Gastroesophageal sphincter (tissue), 4 donors: ENCODE measurements around the gene LIMS2. TPM values are rescaled to one million over a fixed set of nuclear protein-coding genes. Genes with fewer than 3 reads are reported as not detected.

ENCODE experiments used
- ATAC-seq: fragments of 150-250 bp; one replicate; pipeline ENCODE4 v1.9.1; 2016; ENCODE audit warnings: mild to moderate bottlenecking, moderate library complexity
- H3K27ac ChIP-seq, 4 donors: fragments of 200-600 bp; sonication (generic) in 3 of 4; 1 replicate in 3 of 4; 2 replicates in 1 of 4; pipeline ENCODE4 v1.5.1; 2016 to 2019
- H3K27me3 ChIP-seq: fragments of 200-600 bp; sonication (generic); one replicate; pipeline ENCODE4 v1.5.1; 2019
- H3K36me3 ChIP-seq, 2 donors: fragments of 200-600 bp; sonication (generic); one replicate each; pipeline ENCODE4 v1.5.1; 2019; ENCODE audit warnings: control low read depth in 1 of 2
- H3K4me1 ChIP-seq, 3 donors: fragments of 200-600 bp; sonication (generic); 1 replicate in 2 of 3; 2 replicates in 1 of 3; pipeline ENCODE4 v1.5.1; 2016 to 2019; ENCODE audit warnings: control low read depth in 2 of 3
- H3K4me3 ChIP-seq, 2 donors: fragments of 200-600 bp; sonication (generic); one replicate each; pipeline ENCODE4 v1.5.1; 2019; ENCODE audit warnings: mild to moderate bottlenecking in 1 of 2, moderate library complexity in 1 of 2
- H3K9me3 ChIP-seq, 3 donors: fragments of 200-600 bp; sonication (generic); one replicate each; pipeline ENCODE4 v1.5.1; 2017 to 2019; ENCODE audit warnings: control low read depth in 2 of 3
- EP300 ChIP-seq: sonication (generic); formaldehyde crosslinking; IDR thresholded peaks from one replicate; pipeline ENCODE4 v1.6.1; 2017; ENCODE audit warnings: antibody characterized with exemption, mild to moderate bottlenecking
- POLR2A ChIP-seq, 2 donors: fragments of 450-650 bp; IDR thresholded peaks; one replicate each; pipeline ENCODE4 v1.6.1; 2017; ENCODE audit warnings: antibody characterized with exemption in 2 of 2, mild to moderate bottlenecking in 2 of 2, moderate library complexity in 1 of 2
- POLR2AphosphoS5 ChIP-seq: sonication (generic); formaldehyde crosslinking; IDR thresholded peaks from one replicate; pipeline ENCODE4 v1.6.1; 2017; ENCODE audit warnings: antibody characterized with exemption
- WGBS, 2 donors: methylation state at CpG; one replicate each; pipeline ENCODE4 v1.1.5; 2018; ENCODE audit warnings: low coverage in 1 of 2; 5-methylcytosine and 5-hydroxymethylcytosine counted together
- total RNA-seq, 4 donors: library from RNA; depleted of rRNA; stranded (reverse); fragments of >200 nt; gene quantifications; one replicate each; pipeline ENCODE4 v1.1.0, GENCODE V29; 2016
- TF ChIP-seq, protein P1 (sequence below), 4 experiments: fragments of 200-600 bp in 2 of 4; fragments of 450-650 bp in 2 of 4; sonication (generic) in 1 of 4; IDR thresholded peaks; one replicate each; pipeline ENCODE4 v1.5.1; 2017 to 2019; ENCODE audit warnings: antibody characterized with exemption in 4 of 4, mild to moderate bottlenecking in 2 of 4, moderate library complexity in 2 of 4

Gene LIMS2
- total RNA-seq, 4 donors from 2014 or later, result 81.4 to 275 (median 124) TPM

- 87% methylated on average over 8 of the region's 21 CpGs; no CpG with 5 or more reads in 1 of the 2 donors for WGBS, 2 donors
- H3K36me3 ChIP-seq, result no peaks in the 10 kb centered on the region
- H3K27me3 ChIP-seq, result peaks cover 76% of the 10 kb centered on the region
Measured at GRCh38 chr2:127622561-127623387, 52.6 kb downstream of the LIMS2 start.

GRCh38 chr2:127621981-127622431 is 53.3 kb downstream of the LIMS2 start:
- Histone ChIP-seq H3K27me3 (peaks cover 68% of the 10 kb centered on the region), H3K9me3 (no peaks in the 10 kb centered on the region), H3K4me1 (no peaks in the 10 kb centered on the region), H3K36me3 (no peaks in the 10 kb centered on the region), H3K4me3 (no peak overlapping the region), H3K27ac (no peak overlapping the region)
- WGBS, 2 donors, result 89% methylated on average over 4 of the region's 15 CpGs; no CpG with 5 or more reads in 1 of the 2 donors
- TF ChIP-seq POLR2AphosphoS5, result no peak
- no peak for TF ChIP-seq EP300
- no peak for TF ChIP-seq POLR2A (IDR thresholded peaks at IDR 0.05)
- TF ChIP-seq, protein P1, sequence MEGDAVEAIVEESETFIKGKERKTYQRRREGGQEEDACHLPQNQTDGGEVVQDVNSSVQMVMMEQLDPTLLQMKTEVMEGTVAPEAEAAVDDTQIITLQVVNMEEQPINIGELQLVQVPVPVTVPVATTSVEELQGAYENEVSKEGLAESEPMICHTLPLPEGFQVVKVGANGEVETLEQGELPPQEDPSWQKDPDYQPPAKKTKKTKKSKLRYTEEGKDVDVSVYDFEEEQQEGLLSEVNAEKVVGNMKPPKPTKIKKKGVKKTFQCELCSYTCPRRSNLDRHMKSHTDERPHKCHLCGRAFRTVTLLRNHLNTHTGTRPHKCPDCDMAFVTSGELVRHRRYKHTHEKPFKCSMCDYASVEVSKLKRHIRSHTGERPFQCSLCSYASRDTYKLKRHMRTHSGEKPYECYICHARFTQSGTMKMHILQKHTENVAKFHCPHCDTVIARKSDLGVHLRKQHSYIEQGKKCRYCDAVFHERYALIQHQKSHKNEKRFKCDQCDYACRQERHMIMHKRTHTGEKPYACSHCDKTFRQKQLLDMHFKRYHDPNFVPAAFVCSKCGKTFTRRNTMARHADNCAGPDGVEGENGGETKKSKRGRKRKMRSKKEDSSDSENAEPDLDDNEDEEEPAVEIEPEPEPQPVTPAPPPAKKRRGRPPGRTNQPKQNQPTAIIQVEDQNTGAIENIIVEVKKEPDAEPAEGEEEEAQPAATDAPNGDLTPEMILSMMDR (IDR thresholded peaks at IDR 0.05), result no peak
- no peak for ATAC-seq

More at GRCh38 chr2:127622561-127623387, 52.6 kb downstream of the LIMS2 start:
- Histone ChIP-seq H3K27ac (no peak overlapping the region), H3K4me1 (no peaks in the 10 kb centered on the region), H3K4me3 (no peak overlapping the region), H3K9me3 (no peaks in the 10 kb centered on the region)
- TF ChIP-seq, protein P1 (IDR thresholded peaks at IDR 0.05), result no peak
- TF ChIP-seq EP300 (no peak), POLR2A (IDR thresholded peaks at IDR 0.05) (no peak), POLR2AphosphoS5 (no peak)
- ATAC-seq, result no peak

GRCh38 chr2:127620866-127621265 is 54.5 kb downstream of the LIMS2 start:
- Histone ChIP-seq H3K27ac (no peak overlapping the region), H3K4me1 (no peaks in the 10 kb centered on the region), H3K36me3 (no peaks in the 10 kb centered on the region), H3K9me3 (no peaks in the 10 kb centered on the region), H3K27me3 (peaks cover 57% of the 10 kb centered on the region), H3K4me3 (no peak overlapping the region)
- TF ChIP-seq EP300 (no peak), POLR2A (IDR thresholded peaks at IDR 0.05) (no peak), POLR2AphosphoS5 (no peak)
- TF ChIP-seq, protein P1 (IDR thresholded peaks at IDR 0.05), result no peak
- WGBS, 2 donors, result 46 to 93% methylated on average over 3 of the region's 3 CpGs
- ATAC-seq, result no peak

GRCh38 chr2:127619877-127620705 is 55.2 kb downstream of the LIMS2 start:
- peaks cover 49% of the 10 kb centered on the region for H3K27me3 ChIP-seq
- TF ChIP-seq, protein P1 (IDR thresholded peaks at IDR 0.05), result no peak
- TF ChIP-seq EP300 (no peak), POLR2A (IDR thresholded peaks at IDR 0.05) (no peak), POLR2AphosphoS5 (no peak)
- no peaks in the 10 kb centered on the region for H3K4me1 ChIP-seq
- WGBS, 2 donors, result 61% methylated on average over 8 of the region's 16 CpGs; no CpG with 5 or more reads in 1 of the 2 donors
- no peaks in the 10 kb centered on the region for H3K9me3 ChIP-seq
- no peaks in the 10 kb centered on the region for H3K36me3 ChIP-seq
- no peak overlapping the region for H3K27ac ChIP-seq
- ATAC-seq, result no peak
- no peak overlapping the region for H3K4me3 ChIP-seq
